Measurements from ENCODE around the gene KRCC1. TPM values are rescaled to one million over a fixed set of nuclear protein-coding genes. Genes with fewer than 3 reads are reported as not detected.

KRCC1 gene
- total RNA-seq, 2 experiments from 2014 or later, result 11.5 to 12.9 TPM

GRCh38 chr2:88090446-88091283 lies 35.1 kb upstream of the KRCC1 start:
- no peaks in the 10 kb centered on the region for H3K9me3 Mint-ChIP-seq (ENCODE audit: low read depth)
- H3K36me3 Mint-ChIP-seq (ENCODE audit: low read depth), result no peaks in the 10 kb centered on the region
- ATAC-seq, result peak; percentile 83
- H3K27me3 Mint-ChIP-seq, result no peaks in the 10 kb centered on the region
- ChIA-PET POLR2A (interaction anchor here (0.6 kb wide), 1 partner anchor 43 kb away, joined by 3 read pairs; no protein-coding TSS in a partner anchor), CTCF (interaction anchor here (1.4 to 1.7 kb wide), 2 partner anchors 10 to 30 kb away, joined by 6 to 10 read pairs; no protein-coding TSS in a partner anchor)
- H3K4me1 Mint-ChIP-seq, result peaks cover 18% of the 10 kb centered on the region
- H3K4me3 Mint-ChIP-seq, result no peak overlapping the region
- peak; percentile 60 for DNase-seq
- peak overlapping the region; percentile 73 for H3K27ac Mint-ChIP-seq
- intact Hi-C loops (cut with DNase I, micrococcal nuclease), result no loop called here

GRCh38 chr2:88088999-88089398 lies 33.4 kb upstream of the KRCC1 start:
- H3K27ac Mint-ChIP-seq, result no peak overlapping the region
- CTCF ChIA-PET, result interaction anchor here (0.7 kb wide), 2 partner anchors 37 to 54 kb away, joined by 3 to 5 read pairs; no protein-coding TSS in a partner anchor
- no peak for ATAC-seq
- intact Hi-C loops (cut with DNase I, micrococcal nuclease), result no loop called here
- no peaks in the 10 kb centered on the region for H3K9me3 Mint-ChIP-seq (ENCODE audit: low read depth)
- POLR2A ChIA-PET, result no interaction called here
- H3K36me3 Mint-ChIP-seq (ENCODE audit: low read depth), result no peaks in the 10 kb centered on the region
- no peaks in the 10 kb centered on the region for H3K27me3 Mint-ChIP-seq
- H3K4me1 Mint-ChIP-seq, result peaks cover 18% of the 10 kb centered on the region
- no peak overlapping the region for H3K4me3 Mint-ChIP-seq
- no peak for DNase-seq

GRCh38 chr2:88087763-88088162 lies 32.2 kb upstream of the KRCC1 start:
- ATAC-seq (no peak), DNase-seq (no peak)
- intact Hi-C loops (cut with DNase I, micrococcal nuclease), result no loop called here
- Mint-ChIP-seq H3K4me1 (peaks cover 18% of the 10 kb centered on the region), H3K36me3 (ENCODE audit: low read depth) (no peaks in the 10 kb centered on the region), H3K9me3 (ENCODE audit: low read depth) (no peaks in the 10 kb centered on the region), H3K27ac (no peak overlapping the region), H3K4me3 (no peak overlapping the region), H3K27me3 (no peaks in the 10 kb centered on the region)
- ChIA-PET POLR2A (no interaction called here), CTCF (no interaction called here)

- no peak overlapping the region for H3K27ac Mint-ChIP-seq
- ChIA-PET POLR2A (no interaction called here), CTCF (interaction anchor here (0.6 kb wide), 1 partner anchor 90 kb away, joined by 7 read pairs; no protein-coding TSS in a partner anchor)
- ATAC-seq (no peak), DNase-seq (no peak)
- H3K27me3 Mint-ChIP-seq, result no peaks in the 10 kb centered on the region
- peaks cover 18% of the 10 kb centered on the region for H3K4me1 Mint-ChIP-seq
- no peaks in the 10 kb centered on the region for H3K9me3 Mint-ChIP-seq (ENCODE audit: low read depth)
- no peak overlapping the region for H3K4me3 Mint-ChIP-seq
- no peaks in the 10 kb centered on the region for H3K36me3 Mint-ChIP-seq (ENCODE audit: low read depth)
- intact Hi-C loops (cut with DNase I, micrococcal nuclease), result no loop called here
These were observed 31.5 kb upstream of the KRCC1 start for GRCh38 chr2:88087073-88087472.

GRCh38 chr2:88086401-88086800 lies 30.8 kb upstream of the KRCC1 start:
- DNase-seq (no peak), ATAC-seq (no peak)
- intact Hi-C loops (cut with DNase I, micrococcal nuclease), result no loop called here
- ChIA-PET POLR2A (no interaction called here), CTCF (interaction anchor here (0.6 to 1.2 kb wide), 2 partner anchors 26 to 91 kb away, joined by 5 to 7 read pairs; no protein-coding TSS in a partner anchor)
- H3K27ac Mint-ChIP-seq, result no peak overlapping the region
- no peaks in the 10 kb centered on the region for H3K36me3 Mint-ChIP-seq (ENCODE audit: low read depth)
- H3K27me3 Mint-ChIP-seq, result no peaks in the 10 kb centered on the region
- no peak overlapping the region for H3K4me3 Mint-ChIP-seq
- no peaks in the 10 kb centered on the region for H3K9me3 Mint-ChIP-seq (ENCODE audit: low read depth)
- H3K4me1 Mint-ChIP-seq, result peaks cover 17% of the 10 kb centered on the region

GRCh38 chr2:88085602-88086001 lies 30.0 kb upstream of the KRCC1 start:
- H3K27ac Mint-ChIP-seq, result no peak overlapping the region
- no peaks in the 10 kb centered on the region for H3K36me3 Mint-ChIP-seq (ENCODE audit: low read depth)
- H3K4me3 Mint-ChIP-seq, result no peak overlapping the region
- no peaks in the 10 kb centered on the region for H3K9me3 Mint-ChIP-seq (ENCODE audit: low read depth)
- ATAC-seq (no peak), DNase-seq (no peak)
- CTCF ChIA-PET, result interaction anchor here (1.2 kb wide), 1 partner anchor 25 kb away, joined by 5 read pairs; no protein-coding TSS in a partner anchor
- H3K4me1 Mint-ChIP-seq, result peaks cover 10% of the 10 kb centered on the region
- H3K27me3 Mint-ChIP-seq, result no peaks in the 10 kb centered on the region
- POLR2A ChIA-PET, result no interaction called here
- intact Hi-C loops (cut with DNase I, micrococcal nuclease), result no loop called here

GRCh38 chr2:88085099-88085498 lies 29.5 kb upstream of the KRCC1 start:
- H3K4me3 Mint-ChIP-seq, result no peak overlapping the region
- intact Hi-C loops (cut with DNase I, micrococcal nuclease), result no loop called here
- CTCF ChIA-PET, result interaction anchor here (1.2 to 1.5 kb wide), 2 partner anchors 25 kb away, joined by 5 to 6 read pairs; no protein-coding TSS in a partner anchor
- H3K4me1 Mint-ChIP-seq, result peaks cover 4% of the 10 kb centered on the region
- POLR2A ChIA-PET, result no interaction called here
- ATAC-seq (no peak), DNase-seq (no peak)
- no peak overlapping the region for H3K27ac Mint-ChIP-seq
- no peaks in the 10 kb centered on the region for H3K9me3 Mint-ChIP-seq (ENCODE audit: low read depth)
- H3K27me3 Mint-ChIP-seq, result no peaks in the 10 kb centered on the region
- no peaks in the 10 kb centered on the region for H3K36me3 Mint-ChIP-seq (ENCODE audit: low read depth)

- Mint-ChIP-seq H3K27me3 (no peaks in the 10 kb centered on the region), H3K9me3 (ENCODE audit: low read depth) (no peaks in the 10 kb centered on the region), H3K4me3 (no peak overlapping the region), H3K4me1 (no peaks in the 10 kb centered on the region), H3K27ac (no peak overlapping the region), H3K36me3 (ENCODE audit: low read depth) (no peaks in the 10 kb centered on the region)
- ChIA-PET POLR2A (no interaction called here), CTCF (interaction anchor here (2.4 kb wide), 1 partner anchor 22 kb away, joined by 8 read pairs; no protein-coding TSS in a partner anchor)
- ATAC-seq (no peak), DNase-seq (no peak)
- intact Hi-C loops (cut with DNase I, micrococcal nuclease), result no loop called here
These were observed 27.2 kb upstream of the KRCC1 start for GRCh38 chr2:88082781-88083180.

GRCh38 chr2:88081924-88082608 lies 26.5 kb upstream of the KRCC1 start:
- ATAC-seq (no peak), DNase-seq (no peak)
- no peaks in the 10 kb centered on the region for H3K36me3 Mint-ChIP-seq (ENCODE audit: low read depth)
- no peaks in the 10 kb centered on the region for H3K27me3 Mint-ChIP-seq
- ChIA-PET POLR2A (no interaction called here), CTCF (interaction anchor here (2.4 kb wide), 1 partner anchor 21 kb away, joined by 8 read pairs; no protein-coding TSS in a partner anchor)
- intact Hi-C loops (cut with DNase I, micrococcal nuclease), result no loop called here
- H3K4me3 Mint-ChIP-seq, result no peak overlapping the region
- no peaks in the 10 kb centered on the region for H3K4me1 Mint-ChIP-seq
- H3K9me3 Mint-ChIP-seq (ENCODE audit: low read depth), result no peaks in the 10 kb centered on the region
- no peak overlapping the region for H3K27ac Mint-ChIP-seq

- intact Hi-C loops (cut with DNase I, micrococcal nuclease), result no loop called here
- Mint-ChIP-seq H3K4me1 (no peaks in the 10 kb centered on the region), H3K27ac (no peak overlapping the region), H3K9me3 (ENCODE audit: low read depth) (no peaks in the 10 kb centered on the region), H3K27me3 (no peaks in the 10 kb centered on the region), H3K4me3 (no peak overlapping the region), H3K36me3 (ENCODE audit: low read depth) (no peaks in the 10 kb centered on the region)
- no peak for ATAC-seq
- ChIA-PET POLR2A (no interaction called here), CTCF (interaction anchor here (2.4 kb wide), 1 partner anchor 20 kb away, joined by 8 read pairs; no protein-coding TSS in a partner anchor)
- DNase-seq, result no peak
These were observed 25.0 kb upstream of the KRCC1 start for GRCh38 chr2:88080545-88080944.

GRCh38 chr2:88078643-88079172 lies 23.1 kb upstream of the KRCC1 start:
- ATAC-seq (no peak), DNase-seq (no peak)
- H3K36me3 Mint-ChIP-seq (ENCODE audit: low read depth), result no peaks in the 10 kb centered on the region
- no peak overlapping the region for H3K27ac Mint-ChIP-seq
- no peak overlapping the region for H3K4me3 Mint-ChIP-seq
- ChIA-PET POLR2A (no interaction called here), CTCF (interaction anchor here (1.3 to 2.0 kb wide), 3 partner anchors 12 to 81 kb away, joined by 3 to 9 read pairs (median 5); partner anchors contain the start of gene SMYD1)
- intact Hi-C loops (cut with DNase I, micrococcal nuclease), result no loop called here
- no peaks in the 10 kb centered on the region for H3K27me3 Mint-ChIP-seq
- no peaks in the 10 kb centered on the region for H3K9me3 Mint-ChIP-seq (ENCODE audit: low read depth)
- H3K4me1 Mint-ChIP-seq, result no peaks in the 10 kb centered on the region
